Endothelial cell of umbilical vein (primary cell): ENCODE results near the gene PPP2R2C. TPM values are rescaled to one million over a fixed set of nuclear protein-coding genes. Genes with fewer than 3 reads are reported as not detected.

ENCODE experiments used
- BruUV-seq: library from RNA; stranded (reverse); fragments of 400-500 nt; replicated peaks from 2 replicates; lab custom pipeline; 2021; lab: Mats Ljungman, UMichigan
- CTCF ChIA-PET: fragments of 300-600, 350-600 bp; sonication (Branson Sonifier 250); formaldehyde crosslinking; loops from one replicate; lab custom pipeline; 2021; ENCODE audit warnings: antibody characterized with exemption, inconsistent platforms; lab: Charles Lee
- POLR2A ChIA-PET: fragments of 300-600, 350-600 bp; sonication (Branson Sonifier 250); formaldehyde crosslinking; loops from one replicate; lab custom pipeline; 2021; ENCODE audit warnings: antibody characterized with exemption, inconsistent platforms; lab: Charles Lee
- DNase-seq: peaks from one replicate; pipeline ENCODE4 v3.0.0-alpha.2; 2011; ENCODE audit warnings: low read depth, low spot score
- FAIRE-seq: peaks from 2 replicates; lab custom pipeline; 2011; peaks lifted over from hg19 to GRCh38; lab: Jason Lieb, UNC
- H2AFZ ChIP-seq: 2 replicates; pipeline ENCODE4 v1.6.0; 2012; ENCODE audit warnings: low read depth, low read length, control low read depth, inconsistent platforms
- H3K27ac ChIP-seq: 2 replicates; pipeline ENCODE4 v1.5.1; 2011; ENCODE audit warnings: low read depth, mild to moderate bottlenecking, control low read depth, low read length, moderate library complexity; ENCODE audit not compliant: insufficient read depth
- H3K27me3 ChIP-seq, 2 experiments: 2 replicates each; pipeline versions ENCODE4 v1.6.0 to v1.6.1; 2011; ENCODE audit warnings: low read length in 2 of 2, mixed read lengths in 1 of 2; ENCODE audit not compliant: control insufficient read depth in 2 of 2, insufficient read depth in 2 of 2
- H3K36me3 ChIP-seq, 2 experiments: 2 replicates in 1 of 2; 3 replicates in 1 of 2; pipeline ENCODE4 v1.5.1; 2011; ENCODE audit warnings: low read length in 2 of 2, mild to moderate bottlenecking in 1 of 2, moderate library complexity in 1 of 2; ENCODE audit not compliant: control insufficient read depth in 2 of 2, insufficient read depth in 2 of 2; ENCODE audit errors: extremely low read depth in 1 of 2
- H3K4me1 ChIP-seq: 3 replicates; pipeline ENCODE4 v1.5.1; 2011; ENCODE audit warnings: mild to moderate bottlenecking, low read length; ENCODE audit not compliant: control insufficient read depth, insufficient read depth; ENCODE audit errors: extremely low read depth
- H3K4me2 ChIP-seq: 2 replicates; pipeline ENCODE4 v1.6.1; 2011; ENCODE audit warnings: low read length, control low read depth, mixed read lengths; ENCODE audit not compliant: insufficient read depth
- H3K4me3 ChIP-seq, 3 experiments: fragments of 200-600 bp in 1 of 3; sonication (generic), shearing (Covaris generic) in 1 of 3; replicated peaks in 1 of 3; 2 replicates each; pipeline ENCODE4 v1.5.1; 2011 to 2016; ENCODE audit warnings: control low read depth in 3 of 3, low read length in 3 of 3, mild to moderate bottlenecking in 2 of 3, inconsistent platforms in 1 of 3, low read depth in 1 of 3, moderate library complexity in 1 of 3; ENCODE audit not compliant: insufficient read depth in 1 of 3
- H3K79me2 ChIP-seq: 2 replicates; pipeline ENCODE4 v1.6.0; 2012; ENCODE audit warnings: low read length, inconsistent platforms; ENCODE audit not compliant: control insufficient read depth, insufficient read depth
- H3K9ac ChIP-seq: replicated peaks from 2 replicates; pipeline ENCODE3; 2011; ENCODE audit warnings: low read length, control low read depth; ENCODE audit not compliant: insufficient read depth; ENCODE audit errors: extremely low read depth
- H3K9me1 ChIP-seq: replicated peaks from 3 replicates; pipeline ENCODE4 v1.6.0; 2011; ENCODE audit warnings: mild to moderate bottlenecking, low read length; ENCODE audit not compliant: control insufficient read depth, insufficient read depth; ENCODE audit errors: extremely low read depth
- H3K9me3 ChIP-seq: replicated peaks from 2 replicates; pipeline ENCODE4 v1.5.1; 2012; ENCODE audit warnings: low read length, inconsistent platforms; ENCODE audit not compliant: control insufficient read depth, insufficient read depth
- H4K20me1 ChIP-seq: replicated peaks from 2 replicates; pipeline ENCODE3; 2011; ENCODE audit warnings: mild to moderate bottlenecking, low read length; ENCODE audit not compliant: control insufficient read depth, insufficient read depth; ENCODE audit errors: extremely low read depth
- FOS ChIP-seq: IDR thresholded peaks from 2 replicates; pipeline ENCODE4 v1.6.1; 2011; ENCODE audit warnings: mild to moderate bottlenecking, low read length, moderate library complexity, borderline replicate concordance; ENCODE audit not compliant: insufficient read depth
- GATA2 ChIP-seq: IDR thresholded peaks from 2 replicates; pipeline ENCODE4 v1.7.0; 2011; ENCODE audit warnings: low read depth, mild to moderate bottlenecking, moderate library complexity, mixed read lengths, low read length; ENCODE audit not compliant: insufficient read length, insufficient read depth
- POLR2A ChIP-seq: IDR thresholded peaks from 2 replicates; pipeline ENCODE4 v1.6.1; 2012; ENCODE audit warnings: low read depth, mild to moderate bottlenecking, control low read depth, low read length
- dilution Hi-C: fragments of 300-500 bp; cut with MboI; formaldehyde crosslinking; loops from one replicate; pipeline ENCODE4 v1.15.0; 2019; ENCODE audit warnings: low sequenced_read_pairs; ENCODE audit not compliant: extremely low pct_ligation_motif_present
- intact Hi-C: fragments of 100-400 bp; cut with micrococcal nuclease; formaldehyde crosslinking; loops from one replicate; pipeline ENCODE4 v1.10.0; 2022
- polyA plus RNA-seq, 4 experiments: library from polyadenylated mRNA; depleted of rRNA in 3 of 4; stranded (reverse) in 3 of 4; unstranded in 1 of 4; fragments of >200 nt; gene quantifications; 2 replicates each; pipeline versions ENCODE4 v1.2.1 to v1.2.3, GENCODE V29; 2011 to 2012; ENCODE audit warnings: missing spikeins in 1 of 4
- total RNA-seq: library from RNA; stranded (reverse); gene quantifications from 2 replicates; pipeline ENCODE4 v1.2.3, GENCODE V29; 2021
- TF ChIP-seq, protein P1 (sequence below): IDR thresholded peaks from 2 replicates; pipeline ENCODE4 v1.6.1; 2011; ENCODE audit not compliant: insufficient read depth, insufficient read length
- TF ChIP-seq, protein P2 (sequence below), 2 donors: IDR thresholded peaks; 1 replicate in 1 of 2; 2 replicates in 1 of 2; pipeline ENCODE4 v1.5.1; 2011; ENCODE audit warnings: low read length in 2 of 2, mild to moderate bottlenecking in 2 of 2, moderate library complexity in 2 of 2, control low read depth in 1 of 2, inconsistent platforms in 1 of 2, low read depth in 1 of 2; ENCODE audit not compliant: insufficient read depth in 1 of 2; ENCODE audit errors: extremely low read depth in 1 of 2

The PPP2R2C gene
- total and polyA plus RNA-seq, 2 donors (not counting 3 experiments of a cell fraction or from before 2014, with no cell fraction given) = 0.03 to 0.09 TPM

DNA sequence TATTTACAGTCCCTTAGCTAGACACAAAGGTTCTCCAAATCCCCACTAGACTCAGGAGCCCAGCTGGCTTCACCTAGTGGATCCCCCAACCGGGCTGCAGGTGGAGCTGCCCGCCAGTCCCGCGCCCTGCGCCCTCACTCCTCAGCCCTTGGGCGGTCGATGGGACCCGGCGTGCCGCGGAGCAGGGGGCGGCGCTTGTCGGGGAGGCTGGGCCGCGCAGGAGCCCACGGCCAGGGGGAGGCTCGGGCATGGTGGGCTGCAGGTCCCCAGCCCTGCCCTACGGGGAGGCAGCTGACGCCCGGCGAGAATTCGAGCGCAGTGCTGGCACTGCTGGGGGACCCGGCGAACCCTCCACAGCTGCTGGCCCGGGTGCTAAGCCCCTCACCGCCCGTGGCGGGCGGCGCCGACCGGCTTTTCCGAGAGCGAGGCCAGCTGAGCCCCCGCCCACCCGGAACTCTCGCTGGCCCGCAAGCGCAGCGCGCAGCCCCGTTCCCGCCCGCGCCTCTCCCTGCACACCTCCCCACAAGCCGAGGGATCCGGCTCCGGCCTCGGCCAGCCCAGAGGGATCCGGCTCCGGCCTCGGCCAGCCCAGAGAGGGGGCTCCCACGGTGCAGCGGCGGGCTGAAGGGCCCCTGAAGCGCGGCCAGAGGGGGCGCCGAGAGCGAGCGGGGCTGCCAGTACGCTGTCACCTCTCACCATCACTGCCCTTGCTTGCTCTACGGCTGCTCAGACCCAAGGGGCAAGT is 163.3 kb downstream of the PPP2R2C start:
- CTCF ChIA-PET = interaction anchor here (1.0 to 1.8 kb wide), 6 partner anchors 8 to 58 kb away, joined by 3 to 10 read pairs (median 6); no protein-coding TSS in a partner anchor
- no peak overlapping the region for H3K9ac ChIP-seq

More for the DNA sequence above, 163.3 kb downstream of the PPP2R2C start:
- POLR2A ChIA-PET = no interaction called here
- Histone ChIP-seq H3K4me1 (no peaks in the 10 kb centered on the region), H3K79me2 (no peaks in the 10 kb centered on the region), H3K9me3 (no peaks in the 10 kb centered on the region), H3K27me3 (peaks cover 16 to 25% of the 10 kb centered on the region in 2 experiments), H2AFZ (peak overlapping the region; percentile 76), H3K9me1 (no peaks in the 10 kb centered on the region), H3K36me3 (peaks cover 0 to 3% of the 10 kb centered on the region in 2 experiments), H4K20me1 (no peaks in the 10 kb centered on the region), H3K4me3 (peak overlapping the region in 2 of 3 experiments; percentile 18 to 32), H3K4me2 (peak overlapping the region; percentile 31), H3K27ac (no peak overlapping the region)
- intact Hi-C loops = loop anchor here (1.0 to 2.0 kb wide), 2 partner anchors 18 to 30 kb away; no protein-coding TSS in a partner anchor
- dilution Hi-C loops = no loop called here
- TF ChIP-seq POLR2A = no peak
- TF ChIP-seq, protein P1, sequence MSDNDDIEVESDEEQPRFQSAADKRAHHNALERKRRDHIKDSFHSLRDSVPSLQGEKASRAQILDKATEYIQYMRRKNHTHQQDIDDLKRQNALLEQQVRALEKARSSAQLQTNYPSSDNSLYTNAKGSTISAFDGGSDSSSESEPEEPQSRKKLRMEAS = no peak
- TF ChIP-seq GATA2 = no peak
- TF ChIP-seq FOS = no peak
- TF ChIP-seq, protein P2, sequence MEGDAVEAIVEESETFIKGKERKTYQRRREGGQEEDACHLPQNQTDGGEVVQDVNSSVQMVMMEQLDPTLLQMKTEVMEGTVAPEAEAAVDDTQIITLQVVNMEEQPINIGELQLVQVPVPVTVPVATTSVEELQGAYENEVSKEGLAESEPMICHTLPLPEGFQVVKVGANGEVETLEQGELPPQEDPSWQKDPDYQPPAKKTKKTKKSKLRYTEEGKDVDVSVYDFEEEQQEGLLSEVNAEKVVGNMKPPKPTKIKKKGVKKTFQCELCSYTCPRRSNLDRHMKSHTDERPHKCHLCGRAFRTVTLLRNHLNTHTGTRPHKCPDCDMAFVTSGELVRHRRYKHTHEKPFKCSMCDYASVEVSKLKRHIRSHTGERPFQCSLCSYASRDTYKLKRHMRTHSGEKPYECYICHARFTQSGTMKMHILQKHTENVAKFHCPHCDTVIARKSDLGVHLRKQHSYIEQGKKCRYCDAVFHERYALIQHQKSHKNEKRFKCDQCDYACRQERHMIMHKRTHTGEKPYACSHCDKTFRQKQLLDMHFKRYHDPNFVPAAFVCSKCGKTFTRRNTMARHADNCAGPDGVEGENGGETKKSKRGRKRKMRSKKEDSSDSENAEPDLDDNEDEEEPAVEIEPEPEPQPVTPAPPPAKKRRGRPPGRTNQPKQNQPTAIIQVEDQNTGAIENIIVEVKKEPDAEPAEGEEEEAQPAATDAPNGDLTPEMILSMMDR (IDR thresholded peaks at IDR 0.05; ENCODE audit: extremely low read depth in 1 of 2, insufficient read depth in 1 of 2, low read depth in 1 of 2, low read length in 2 of 2) = peak in 1 of 2 donors; percentile 25
- no TSS peak for BruUV-seq
- FAIRE-seq (no peak), DNase-seq (peak; percentile 44)
